ENCODE data around the gene PRODH2.

GRCh38 chr19:35858311-35858710 is 45.7 kb upstream of the PRODH2 start:
- TF ChIP-seq CTCF (conservative IDR thresholded peaks at IDR 0.05 in 1 of 2, IDR thresholded peaks at IDR 0.05 in 1 of 2; ENCODE audit: extremely low read depth in 1 of 2, insufficient read depth in 1 of 2, low read depth in 1 of 2, low read length in 2 of 2) (no peak), EZH2 (IDR thresholded peaks at IDR 0.05; ENCODE audit: borderline replicate concordance, low read length) (no peak)
